ENCODE measurements around the gene GASK1A.

Gene GASK1A

GRCh38 chr3:43023746-43024145 is 44.6 kb downstream of the GASK1A start:
- H3K27me3 Mint-ChIP-seq = peaks cover 21% of the 10 kb centered on the region
- no peaks in the 10 kb centered on the region for H3K9me3 Mint-ChIP-seq
- H3K36me3 Mint-ChIP-seq = no peaks in the 10 kb centered on the region
- DNase-seq (ENCODE audit: low spot score in 2 of 2) (no peak), ATAC-seq (ENCODE audit: low read depth) (no peak)
- no peak overlapping the region for H3K4me3 Mint-ChIP-seq
- peaks cover 5% of the 10 kb centered on the region for H3K4me1 Mint-ChIP-seq
- H3K27ac Mint-ChIP-seq = no peak overlapping the region

- Mint-ChIP-seq H3K27ac (no peak overlapping the region), H3K4me1 (peaks cover 5% of the 10 kb centered on the region), H3K36me3 (no peaks in the 10 kb centered on the region), H3K4me3 (no peak overlapping the region), H3K27me3 (peaks cover 21% of the 10 kb centered on the region), H3K9me3 (no peaks in the 10 kb centered on the region)
- DNase-seq (ENCODE audit: low spot score in 2 of 2) (no peak), ATAC-seq (ENCODE audit: low read depth) (no peak)
Measured at GRCh38 chr3:43024181-43024885, 45.2 kb downstream of the GASK1A start.

GRCh38 chr3:43025423-43025822 is 46.3 kb downstream of the GASK1A start:
- Mint-ChIP-seq H3K4me1 (peaks cover 5% of the 10 kb centered on the region), H3K27me3 (peaks cover 19% of the 10 kb centered on the region), H3K9me3 (no peaks in the 10 kb centered on the region), H3K36me3 (no peaks in the 10 kb centered on the region), H3K27ac (no peak overlapping the region), H3K4me3 (no peak overlapping the region)
- DNase-seq (ENCODE audit: low spot score in 2 of 2) (no peak), ATAC-seq (ENCODE audit: low read depth) (no peak)

DNA sequence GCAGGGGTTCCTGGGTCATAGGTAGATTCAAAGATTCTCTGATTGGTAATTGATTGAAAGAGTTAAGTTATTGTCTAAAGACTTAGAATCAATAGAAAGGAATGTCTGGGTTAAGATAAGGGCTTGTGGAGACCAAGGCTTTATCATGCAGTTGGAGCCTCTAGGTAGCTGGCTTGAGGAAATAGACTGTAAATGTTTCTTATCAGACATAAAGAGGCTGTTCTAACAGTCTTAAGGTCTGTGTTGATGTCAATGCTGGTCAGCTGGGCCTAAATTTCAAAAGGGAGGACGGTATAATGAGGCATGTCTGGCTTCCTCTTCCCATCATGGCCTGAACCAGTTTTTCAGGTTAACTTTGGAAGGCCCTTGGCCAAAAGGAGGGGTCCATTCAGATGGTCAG is 48.9 kb downstream of the GASK1A start:
- H3K4me1 Mint-ChIP-seq = peaks cover 5% of the 10 kb centered on the region
- ATAC-seq (ENCODE audit: low read depth) (no peak), DNase-seq (ENCODE audit: low spot score in 2 of 2) (no peak)
- H3K9me3 Mint-ChIP-seq = no peaks in the 10 kb centered on the region
- no peaks in the 10 kb centered on the region for H3K36me3 Mint-ChIP-seq
- H3K27ac Mint-ChIP-seq = no peak overlapping the region
- H3K4me3 Mint-ChIP-seq = no peak overlapping the region
- peaks cover 16% of the 10 kb centered on the region for H3K27me3 Mint-ChIP-seq

DNA sequence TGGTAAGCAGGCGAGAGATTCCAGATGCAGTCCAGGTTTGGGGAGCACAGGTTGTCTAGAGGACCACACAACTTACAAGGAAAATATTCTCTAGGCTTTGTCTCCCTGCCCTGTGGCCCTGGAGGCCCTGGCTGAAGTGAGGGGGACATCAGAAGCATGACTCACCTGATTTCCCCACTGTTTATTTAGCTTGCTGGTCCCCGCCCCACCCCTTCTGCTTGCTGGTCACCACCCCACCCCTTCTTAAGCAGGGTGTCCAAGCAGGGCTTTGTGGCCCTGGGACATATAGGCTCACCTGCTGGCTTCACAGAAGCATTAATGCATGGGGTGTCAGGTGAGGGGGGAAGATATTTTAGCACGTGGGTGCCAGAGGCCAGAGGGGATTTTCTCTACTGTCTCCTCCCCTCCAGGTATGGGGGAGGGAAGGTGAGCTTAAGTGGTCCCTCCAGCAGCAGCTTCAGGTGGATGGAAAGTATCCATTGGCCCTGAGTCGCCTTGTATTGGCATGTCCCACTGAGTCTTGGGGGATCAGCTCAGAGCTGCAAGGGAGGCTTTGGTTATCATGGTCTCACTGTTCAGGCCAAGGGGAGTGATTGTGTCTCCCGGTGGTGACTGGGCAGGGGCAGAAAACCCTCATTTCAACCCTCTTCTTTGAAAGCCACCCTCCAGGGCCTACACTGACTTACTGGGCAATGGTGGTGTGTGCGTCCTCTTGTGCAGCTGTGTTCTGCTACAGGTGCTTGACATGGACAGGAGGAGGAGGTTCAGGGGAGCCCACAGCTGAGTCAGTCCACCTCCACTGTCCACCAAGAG is 49.8 kb downstream of the GASK1A start:
- DNase-seq (ENCODE audit: low spot score in 2 of 2) (no peak), ATAC-seq (ENCODE audit: low read depth) (no peak)
- Mint-ChIP-seq H3K4me3 (no peak overlapping the region), H3K4me1 (peaks cover 5% of the 10 kb centered on the region), H3K27ac (no peak overlapping the region), H3K36me3 (no peaks in the 10 kb centered on the region), H3K9me3 (no peaks in the 10 kb centered on the region), H3K27me3 (peaks cover 11% of the 10 kb centered on the region)

GRCh38 chr3:43030162-43030935 is 51.2 kb downstream of the GASK1A start:
- Mint-ChIP-seq H3K4me1 (no peaks in the 10 kb centered on the region), H3K27ac (no peak overlapping the region), H3K4me3 (no peak overlapping the region), H3K27me3 (peaks cover 4% of the 10 kb centered on the region), H3K9me3 (no peaks in the 10 kb centered on the region), H3K36me3 (no peaks in the 10 kb centered on the region)
- no peak for ATAC-seq (ENCODE audit: low read depth)
- no peak for DNase-seq (ENCODE audit: low spot score in 2 of 2)

GRCh38 chr3:43031485-43031884 is 52.4 kb downstream of the GASK1A start:
- H3K9me3 Mint-ChIP-seq = no peaks in the 10 kb centered on the region
- no peaks in the 10 kb centered on the region for H3K4me1 Mint-ChIP-seq
- no peak overlapping the region for H3K27ac Mint-ChIP-seq
- ATAC-seq (ENCODE audit: low read depth) (no peak), DNase-seq (ENCODE audit: low spot score in 2 of 2) (no peak)
- H3K36me3 Mint-ChIP-seq = no peaks in the 10 kb centered on the region
- peaks cover 6% of the 10 kb centered on the region for H3K27me3 Mint-ChIP-seq
- no peak overlapping the region for H3K4me3 Mint-ChIP-seq

DNA sequence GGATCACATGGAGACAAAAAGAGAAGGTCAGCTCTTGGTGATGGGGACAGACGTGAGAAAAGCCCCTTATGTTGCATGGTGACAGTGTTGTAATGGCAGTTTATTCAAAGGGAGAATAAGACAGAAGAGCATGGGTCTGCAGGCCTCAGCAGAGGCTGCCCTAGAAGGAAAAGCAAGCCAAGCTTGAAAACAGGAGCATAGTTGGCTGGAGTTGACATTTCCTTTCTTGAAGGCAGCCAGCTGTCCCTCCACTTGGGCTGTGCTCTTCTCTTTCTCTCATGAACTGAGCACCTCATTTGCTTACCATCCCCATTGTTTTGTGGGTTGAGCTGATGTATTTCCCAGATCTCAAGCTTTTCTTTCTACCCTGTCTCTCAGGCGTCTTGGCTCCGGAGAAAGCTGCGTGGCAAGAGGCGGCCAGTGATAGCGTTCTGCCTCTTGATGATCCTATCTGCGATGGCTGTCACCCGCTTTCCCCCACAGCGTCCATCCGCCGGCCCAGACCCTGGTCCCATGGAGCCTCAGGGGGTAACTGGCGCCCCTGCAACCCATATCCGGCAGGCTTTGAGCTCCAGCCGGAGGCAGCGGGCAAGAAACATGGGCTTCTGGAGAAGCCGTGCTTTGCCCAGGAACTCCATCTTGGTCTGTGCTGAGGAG is 52.9 kb downstream of the GASK1A start:
- ATAC-seq (ENCODE audit: low read depth) (no peak), DNase-seq (ENCODE audit: low spot score in 2 of 2) (no peak)
- no peak overlapping the region for H3K4me3 Mint-ChIP-seq
- H3K27ac Mint-ChIP-seq = no peak overlapping the region
- H3K36me3 Mint-ChIP-seq = no peaks in the 10 kb centered on the region
- peaks cover 6% of the 10 kb centered on the region for H3K27me3 Mint-ChIP-seq
- no peaks in the 10 kb centered on the region for H3K9me3 Mint-ChIP-seq
- no peaks in the 10 kb centered on the region for H3K4me1 Mint-ChIP-seq

DNA sequence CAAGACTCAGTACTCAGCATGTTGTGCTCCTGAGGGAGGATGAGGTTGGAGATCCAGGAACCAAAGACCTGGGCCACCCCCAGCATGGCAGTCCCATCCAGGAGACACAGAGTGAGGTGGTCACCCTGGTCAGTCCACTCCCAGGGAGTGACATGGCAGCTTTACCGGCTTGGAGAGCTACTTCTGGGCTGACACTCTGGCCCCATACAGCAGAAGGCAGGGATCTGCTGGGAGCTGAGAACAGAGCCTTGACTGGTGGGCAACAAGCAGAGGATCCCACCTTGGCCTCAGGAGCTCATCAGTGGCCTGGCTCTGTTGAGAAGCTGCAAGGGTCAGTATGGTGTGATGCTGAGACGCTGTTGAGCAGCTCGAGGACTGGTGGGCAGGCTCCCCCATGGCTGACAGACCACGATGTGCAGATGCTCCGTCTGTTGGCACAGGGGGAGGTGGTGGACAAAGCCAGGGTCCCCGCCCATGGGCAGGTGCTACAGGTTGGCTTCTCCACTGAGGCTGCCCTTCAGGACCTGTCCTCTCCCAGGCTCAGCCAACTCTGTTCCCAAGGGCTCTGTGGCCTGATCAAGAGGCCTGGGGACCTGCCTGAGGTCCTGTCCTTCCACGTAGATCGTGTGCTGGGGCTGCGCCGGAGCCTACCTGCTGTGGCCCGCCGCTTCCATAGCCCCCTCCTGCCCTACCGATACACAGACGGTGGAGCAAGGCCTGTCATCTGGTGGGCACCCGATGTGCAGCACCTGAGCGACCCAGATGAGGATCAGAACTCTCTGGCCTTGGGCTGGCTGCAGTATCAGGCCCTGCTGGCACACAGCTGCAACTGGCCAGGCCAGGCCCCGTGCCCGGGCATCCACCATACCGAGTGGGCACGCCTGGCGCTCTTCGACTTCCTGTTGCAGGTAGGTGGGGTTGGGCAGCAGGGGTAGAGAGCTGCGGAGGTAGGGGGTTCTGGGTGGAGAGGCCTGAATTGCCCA is 53.8 kb downstream of the GASK1A start:
- DNase-seq (ENCODE audit: low spot score in 2 of 2) (no peak), ATAC-seq (ENCODE audit: low read depth) (no peak)
- Mint-ChIP-seq H3K27ac (no peak overlapping the region), H3K4me3 (no peak overlapping the region), H3K36me3 (no peaks in the 10 kb centered on the region), H3K9me3 (no peaks in the 10 kb centered on the region), H3K27me3 (peaks cover 6% of the 10 kb centered on the region), H3K4me1 (no peaks in the 10 kb centered on the region)

DNA sequence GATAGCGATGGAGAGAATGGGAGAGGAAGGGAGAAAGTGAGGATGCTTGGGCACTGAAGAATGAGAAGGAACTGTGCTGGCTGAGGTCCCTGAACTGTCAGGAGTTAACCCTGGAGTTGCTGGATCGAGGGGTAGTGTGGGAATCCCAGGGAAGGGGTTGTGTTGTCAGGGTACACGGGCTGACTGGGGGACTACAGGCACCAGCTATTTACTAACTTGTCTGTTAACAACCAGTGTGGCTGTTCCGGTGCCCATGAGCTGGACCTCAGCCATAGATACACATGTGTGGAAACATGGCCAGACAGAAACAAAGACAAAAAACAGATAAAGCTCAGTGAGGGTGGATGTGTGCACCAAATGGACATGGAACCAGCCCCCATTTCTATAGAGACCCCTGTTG is 55.1 kb downstream of the GASK1A start:
- Mint-ChIP-seq H3K27me3 (peaks cover 8% of the 10 kb centered on the region), H3K4me3 (no peak overlapping the region), H3K4me1 (peaks cover 5% of the 10 kb centered on the region), H3K27ac (no peak overlapping the region), H3K9me3 (no peaks in the 10 kb centered on the region), H3K36me3 (no peaks in the 10 kb centered on the region)
- ATAC-seq (ENCODE audit: low read depth) (no peak), DNase-seq (ENCODE audit: low spot score in 2 of 2) (peak in 1 of 2 donors; percentile 1)

DNA sequence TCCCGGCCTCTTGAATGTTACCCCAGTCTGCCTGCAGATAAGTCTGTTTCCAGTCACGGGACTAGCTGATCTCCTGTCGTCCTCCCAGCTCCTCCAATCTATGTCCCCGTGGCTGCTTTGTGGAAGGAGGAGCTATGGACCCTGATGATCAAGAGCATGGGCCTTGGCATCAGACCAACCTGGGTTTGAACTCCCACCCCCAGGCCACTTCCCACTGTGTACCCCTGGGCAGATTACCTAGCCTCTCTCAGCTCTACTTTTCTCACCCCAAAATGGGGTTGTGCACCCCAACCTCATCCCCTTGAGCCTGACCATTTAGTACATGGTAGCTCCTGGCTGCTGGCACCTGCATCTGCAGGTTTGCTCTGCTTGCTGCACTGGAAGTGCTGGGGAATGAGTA is 55.8 kb downstream of the GASK1A start:
- H3K4me3 Mint-ChIP-seq = no peak overlapping the region
- no peak for DNase-seq (ENCODE audit: low spot score in 2 of 2)
- no peaks in the 10 kb centered on the region for H3K36me3 Mint-ChIP-seq
- peaks cover 8% of the 10 kb centered on the region for H3K27me3 Mint-ChIP-seq
- no peaks in the 10 kb centered on the region for H3K9me3 Mint-ChIP-seq
- ATAC-seq (ENCODE audit: low read depth) = no peak
- H3K27ac Mint-ChIP-seq = no peak overlapping the region
- peaks cover 5% of the 10 kb centered on the region for H3K4me1 Mint-ChIP-seq

DNA sequence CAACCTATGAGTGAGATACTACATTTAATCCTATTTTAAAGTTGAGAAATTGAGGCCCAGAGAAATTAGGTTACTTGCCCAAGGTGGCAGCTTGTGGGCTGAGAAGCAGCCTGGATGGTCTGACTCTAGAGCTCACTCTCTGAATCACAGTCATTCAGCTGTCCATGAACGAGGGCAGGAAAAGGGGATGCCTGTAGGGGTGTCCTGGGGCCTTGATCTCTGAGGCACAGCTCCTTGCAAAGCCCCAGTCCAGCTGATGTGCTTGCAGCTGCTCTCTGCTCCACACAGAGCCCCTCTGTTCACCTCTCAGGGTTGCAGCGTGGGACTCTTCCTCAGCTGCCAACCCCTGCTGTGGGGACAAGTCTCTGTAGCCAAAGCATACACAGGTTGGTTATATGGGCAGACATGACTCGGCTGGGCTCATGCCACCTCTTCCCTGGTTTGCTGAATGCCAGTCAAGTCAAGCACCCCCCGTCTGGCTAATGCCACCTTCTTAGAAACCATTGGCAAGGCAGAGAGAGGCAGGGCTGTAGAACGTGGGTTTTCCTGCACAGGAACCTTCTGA is 56.8 kb downstream of the GASK1A start:
- peaks cover 8% of the 10 kb centered on the region for H3K27me3 Mint-ChIP-seq
- ATAC-seq (ENCODE audit: low read depth) = no peak
- DNase-seq (ENCODE audit: low spot score in 2 of 2) = peak in 1 of 2 donors; percentile 1
- H3K9me3 Mint-ChIP-seq = no peaks in the 10 kb centered on the region
- H3K4me1 Mint-ChIP-seq = peaks cover 5% of the 10 kb centered on the region
- H3K27ac Mint-ChIP-seq = no peak overlapping the region
- no peak overlapping the region for H3K4me3 Mint-ChIP-seq
- H3K36me3 Mint-ChIP-seq = no peaks in the 10 kb centered on the region

All from memory B cell (primary cell).